Measurements from ENCODE around the gene ITGB5. TPM values are rescaled to one million over a fixed set of nuclear protein-coding genes. Genes with fewer than 3 reads are reported as not detected.

Gene ITGB5
- total and polyA plus RNA-seq, 4 donors: 32.3 to 134 (median 60.7) TPM

DNA sequence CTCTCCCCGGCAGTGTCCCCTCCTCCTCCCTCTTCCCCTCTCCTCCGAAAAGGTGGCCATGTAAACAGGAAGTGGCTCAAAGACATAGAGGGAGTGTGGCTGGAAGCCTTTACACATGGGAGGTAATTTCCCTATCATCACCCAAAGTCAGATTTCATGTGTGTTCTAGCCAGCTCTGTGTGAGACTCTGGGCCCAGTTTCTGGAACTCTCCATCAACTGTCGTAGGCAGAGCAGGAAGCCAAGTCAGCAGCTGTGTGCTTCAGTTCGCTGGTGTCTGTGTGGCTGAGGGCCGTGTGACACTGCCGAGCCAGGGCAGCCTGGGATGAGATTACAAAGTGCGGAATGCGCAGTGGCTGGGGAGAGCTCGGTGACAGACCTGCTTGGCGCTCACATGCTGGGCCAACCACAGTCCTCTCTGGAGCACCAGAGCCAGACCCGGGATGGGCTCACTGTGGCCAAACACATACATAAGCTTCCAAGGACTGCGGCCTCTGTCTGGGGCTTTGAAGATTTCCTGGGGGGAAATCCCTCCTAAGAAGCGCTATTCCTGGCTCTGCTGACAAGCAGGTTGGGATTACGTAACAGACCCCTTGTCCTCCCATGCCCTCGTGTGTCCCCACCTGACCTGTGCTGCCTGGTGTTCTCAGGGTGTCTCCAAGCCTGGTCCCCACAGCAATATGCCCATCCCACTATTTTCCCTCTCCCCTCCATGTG is 106.2 kb downstream of the ITGB5 start:
- Histone ChIP-seq H3K36me3 (ENCODE audit: control insufficient read depth, insufficient read depth, low read length) (peaks cover 19% of the 10 kb centered on the region), H3K27ac (ENCODE audit: low read depth, low read length) (peak overlapping the region; percentile 67), H3K4me3 (ENCODE audit: low read depth, low read length) (no peak overlapping the region), H3K9me3 (ENCODE audit: control insufficient read depth, insufficient read depth, low read length) (no peaks in the 10 kb centered on the region), H3K27me3 (ENCODE audit: control insufficient read depth, insufficient read depth, low read length) (no peaks in the 10 kb centered on the region), H3K4me1 (ENCODE audit: control insufficient read depth, insufficient read depth, low read length) (peaks cover 44% of the 10 kb centered on the region)
- DNase-seq (ENCODE audit: low read depth in 4 of 6, low spot score in 6 of 6): peak in 3 of 6 donors; percentile 44 to 82 (median 72)
- 22% methylated on average over 11 of the region's 15 CpGs for WGBS (ENCODE audit: insufficient coverage)

DNA sequence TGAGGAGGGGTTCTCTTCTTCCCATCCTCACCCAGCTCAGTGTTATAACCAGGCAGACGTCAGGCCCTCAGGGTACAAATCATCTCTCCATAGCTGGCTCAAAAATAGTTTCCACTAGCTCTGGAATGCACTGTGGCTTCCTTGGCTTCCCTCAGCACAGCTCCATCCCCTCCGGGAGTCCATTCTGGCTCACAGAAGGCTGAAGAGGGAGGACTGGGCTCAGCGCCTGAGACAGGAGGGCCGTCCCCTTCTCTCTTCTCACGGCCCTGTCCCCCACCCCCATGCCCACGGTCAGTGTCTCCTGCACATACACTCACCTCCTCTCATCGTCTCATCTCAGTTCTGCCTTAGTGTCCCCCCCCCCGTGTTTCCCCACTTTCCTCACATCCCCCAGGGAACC is 106.8 kb downstream of the ITGB5 start:
- H3K9me3 ChIP-seq (ENCODE audit: control insufficient read depth, insufficient read depth, low read length): no peaks in the 10 kb centered on the region
- 29% methylated on average over 6 of the region's 8 CpGs for whole genome bisulfite sequencing (ENCODE audit: insufficient coverage)
- H3K27me3 ChIP-seq (ENCODE audit: control insufficient read depth, insufficient read depth, low read length): no peaks in the 10 kb centered on the region
- no peak overlapping the region for H3K4me3 ChIP-seq (ENCODE audit: low read depth, low read length)
- H3K36me3 ChIP-seq (ENCODE audit: control insufficient read depth, insufficient read depth, low read length): peaks cover 23% of the 10 kb centered on the region
- H3K27ac ChIP-seq (ENCODE audit: low read depth, low read length): peak overlapping the region; percentile 67
- DNase-seq (ENCODE audit: low read depth in 4 of 6, low spot score in 6 of 6): peak in 2 of 6 donors; percentile 48 to 73
- H3K4me1 ChIP-seq (ENCODE audit: control insufficient read depth, insufficient read depth, low read length): peaks cover 44% of the 10 kb centered on the region

GRCh38 chr3:124779751-124780191 is 107.4 kb downstream of the ITGB5 start:
- Histone ChIP-seq H3K27ac (ENCODE audit: low read depth, low read length) (peak overlapping the region; percentile 67), H3K4me3 (ENCODE audit: low read depth, low read length) (no peak overlapping the region), H3K9me3 (ENCODE audit: control insufficient read depth, insufficient read depth, low read length) (no peaks in the 10 kb centered on the region), H3K36me3 (ENCODE audit: control insufficient read depth, insufficient read depth, low read length) (peaks cover 26% of the 10 kb centered on the region), H3K4me1 (ENCODE audit: control insufficient read depth, insufficient read depth, low read length) (peaks cover 47% of the 10 kb centered on the region), H3K27me3 (ENCODE audit: control insufficient read depth, insufficient read depth, low read length) (no peaks in the 10 kb centered on the region)
- 62% methylated on average over 8 of the region's 9 CpGs for WGBS (ENCODE audit: insufficient coverage)
- no peak for DNase-seq (ENCODE audit: low read depth in 4 of 6, low spot score in 6 of 6)

DNA sequence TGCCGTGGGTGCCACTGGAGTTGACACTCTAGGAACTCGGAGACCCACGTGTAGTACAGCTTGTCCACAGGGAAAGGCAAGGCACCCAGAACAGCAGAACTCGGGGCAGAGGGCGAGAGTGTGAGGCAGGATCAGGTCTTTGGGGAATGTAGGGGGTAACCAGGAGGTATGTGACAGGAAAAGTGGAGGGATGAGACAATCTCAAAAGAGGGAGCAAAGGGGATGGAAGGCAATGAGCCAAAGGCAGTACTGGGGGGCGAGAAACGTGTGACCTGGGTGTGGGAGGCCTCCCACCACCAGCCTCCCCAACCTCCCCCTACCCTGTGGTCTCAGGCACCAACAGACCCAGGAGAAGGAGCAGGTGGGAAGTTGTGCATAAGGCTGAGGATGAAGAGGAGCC is 108.0 kb downstream of the ITGB5 start:
- H3K27me3 ChIP-seq (ENCODE audit: control insufficient read depth, insufficient read depth, low read length): no peaks in the 10 kb centered on the region
- H3K9me3 ChIP-seq (ENCODE audit: control insufficient read depth, insufficient read depth, low read length): no peaks in the 10 kb centered on the region
- peaks cover 54% of the 10 kb centered on the region for H3K4me1 ChIP-seq (ENCODE audit: control insufficient read depth, insufficient read depth, low read length)
- no peak for DNase-seq (ENCODE audit: low read depth in 4 of 6, low spot score in 6 of 6)
- no peak overlapping the region for H3K27ac ChIP-seq (ENCODE audit: low read depth, low read length)
- 96% methylated on average over 5 of the region's 7 CpGs for WGBS (ENCODE audit: insufficient coverage)
- no peak overlapping the region for H3K4me3 ChIP-seq (ENCODE audit: low read depth, low read length)
- peaks cover 25% of the 10 kb centered on the region for H3K36me3 ChIP-seq (ENCODE audit: control insufficient read depth, insufficient read depth, low read length)

- H3K27me3 ChIP-seq (ENCODE audit: control insufficient read depth, insufficient read depth, low read length): no peaks in the 10 kb centered on the region
- H3K36me3 ChIP-seq (ENCODE audit: control insufficient read depth, insufficient read depth, low read length): peaks cover 28% of the 10 kb centered on the region
- peaks cover 65% of the 10 kb centered on the region for H3K4me1 ChIP-seq (ENCODE audit: control insufficient read depth, insufficient read depth, low read length)
- H3K27ac ChIP-seq (ENCODE audit: low read depth, low read length): no peak overlapping the region
- no peaks in the 10 kb centered on the region for H3K9me3 ChIP-seq (ENCODE audit: control insufficient read depth, insufficient read depth, low read length)
- DNase-seq (ENCODE audit: low read depth in 4 of 6, low spot score in 6 of 6): no peak
- H3K4me3 ChIP-seq (ENCODE audit: low read depth, low read length): no peak overlapping the region
- WGBS (ENCODE audit: insufficient coverage): 89% methylated on average over 3 of the region's 5 CpGs
These were observed 109.2 kb downstream of the ITGB5 start for GRCh38 chr3:124777762-124778470.

DNA sequence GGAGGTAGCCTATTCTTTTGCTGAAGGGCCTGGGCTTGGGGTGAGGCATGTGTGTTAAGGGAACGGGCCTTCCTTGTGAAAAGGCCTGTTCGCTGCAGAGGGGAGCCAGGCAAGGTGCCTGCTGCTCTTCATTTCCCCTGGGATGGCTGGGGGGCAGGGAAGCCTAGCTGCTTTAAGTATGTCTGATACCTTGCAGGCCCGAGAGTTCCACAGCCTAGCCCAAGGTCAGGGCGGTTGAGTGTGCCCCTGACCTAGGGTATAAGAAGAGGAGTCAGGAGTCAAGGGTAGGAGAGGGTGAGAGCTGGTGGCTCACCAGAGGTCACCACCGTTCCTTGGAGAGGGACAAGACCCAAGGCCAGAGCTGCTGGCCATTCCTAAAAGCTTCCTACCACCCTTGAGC is 110.3 kb downstream of the ITGB5 start:
- WGBS (ENCODE audit: insufficient coverage): 84% methylated on average over 4 of the region's 5 CpGs
- no peak for DNase-seq (ENCODE audit: low read depth in 4 of 6, low spot score in 6 of 6)
- no peaks in the 10 kb centered on the region for H3K9me3 ChIP-seq (ENCODE audit: control insufficient read depth, insufficient read depth, low read length)
- H3K36me3 ChIP-seq (ENCODE audit: control insufficient read depth, insufficient read depth, low read length): peaks cover 28% of the 10 kb centered on the region
- peaks cover 71% of the 10 kb centered on the region for H3K4me1 ChIP-seq (ENCODE audit: control insufficient read depth, insufficient read depth, low read length)
- no peak overlapping the region for H3K4me3 ChIP-seq (ENCODE audit: low read depth, low read length)
- H3K27me3 ChIP-seq (ENCODE audit: control insufficient read depth, insufficient read depth, low read length): no peaks in the 10 kb centered on the region
- no peak overlapping the region for H3K27ac ChIP-seq (ENCODE audit: low read depth, low read length)

DNA sequence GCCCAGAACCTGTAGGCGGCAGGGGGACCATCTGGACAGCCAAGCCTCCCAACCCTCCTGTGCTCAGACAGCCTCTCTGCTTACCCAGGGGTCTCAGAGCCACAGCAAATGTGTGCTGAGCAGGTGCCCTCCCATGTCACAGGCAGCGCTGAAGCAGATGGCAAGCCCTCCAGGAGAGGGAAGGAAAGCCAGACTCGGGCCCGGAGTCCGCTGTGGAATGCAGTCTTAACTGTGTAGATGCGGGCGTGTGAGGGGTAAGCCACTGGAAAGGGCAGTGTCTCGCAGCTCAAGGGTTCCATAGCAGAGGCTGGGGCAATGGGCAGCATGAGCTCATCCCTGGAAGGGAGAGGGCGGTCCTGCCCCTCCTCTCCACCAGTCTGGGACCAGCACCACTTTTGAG is 111.3 kb downstream of the ITGB5 start:
- no peak overlapping the region for H3K27ac ChIP-seq (ENCODE audit: low read depth, low read length)
- H3K4me3 ChIP-seq (ENCODE audit: low read depth, low read length): no peak overlapping the region
- no peaks in the 10 kb centered on the region for H3K9me3 ChIP-seq (ENCODE audit: control insufficient read depth, insufficient read depth, low read length)
- H3K4me1 ChIP-seq (ENCODE audit: control insufficient read depth, insufficient read depth, low read length): peaks cover 67% of the 10 kb centered on the region
- 85% methylated on average over 7 of the region's 9 CpGs for WGBS (ENCODE audit: insufficient coverage)
- no peak for DNase-seq (ENCODE audit: low read depth in 4 of 6, low spot score in 6 of 6)
- H3K36me3 ChIP-seq (ENCODE audit: control insufficient read depth, insufficient read depth, low read length): peaks cover 28% of the 10 kb centered on the region
- H3K27me3 ChIP-seq (ENCODE audit: control insufficient read depth, insufficient read depth, low read length): no peaks in the 10 kb centered on the region

- H3K4me1 ChIP-seq (ENCODE audit: control insufficient read depth, insufficient read depth, low read length): peaks cover 65% of the 10 kb centered on the region
These were observed 112.2 kb downstream of the ITGB5 start for GRCh38 chr3:124774841-124775402.

GRCh38 chr3:124774327-124774718 is 112.8 kb downstream of the ITGB5 start:
- no peak overlapping the region for H3K27ac ChIP-seq (ENCODE audit: low read depth, low read length)
- H3K4me1 ChIP-seq (ENCODE audit: control insufficient read depth, insufficient read depth, low read length): peaks cover 60% of the 10 kb centered on the region
- H3K9me3 ChIP-seq (ENCODE audit: control insufficient read depth, insufficient read depth, low read length): no peaks in the 10 kb centered on the region
- H3K36me3 ChIP-seq (ENCODE audit: control insufficient read depth, insufficient read depth, low read length): peaks cover 27% of the 10 kb centered on the region
- WGBS (ENCODE audit: insufficient coverage): 50% methylated on average over 6 of the region's 6 CpGs
- peak in 1 of 6 donors; percentile 54 for DNase-seq (ENCODE audit: low read depth in 4 of 6, low spot score in 6 of 6)
- H3K27me3 ChIP-seq (ENCODE audit: control insufficient read depth, insufficient read depth, low read length): no peaks in the 10 kb centered on the region
- H3K4me3 ChIP-seq (ENCODE audit: low read depth, low read length): no peak overlapping the region

More at GRCh38 chr3:124774841-124775402, 112.2 kb downstream of the ITGB5 start:
- DNase-seq (ENCODE audit: low read depth in 4 of 6, low spot score in 6 of 6): no peak
- Histone ChIP-seq H3K27me3 (ENCODE audit: control insufficient read depth, insufficient read depth, low read length) (no peaks in the 10 kb centered on the region), H3K36me3 (ENCODE audit: control insufficient read depth, insufficient read depth, low read length) (peaks cover 29% of the 10 kb centered on the region), H3K27ac (ENCODE audit: low read depth, low read length) (no peak overlapping the region), H3K4me3 (ENCODE audit: low read depth, low read length) (no peak overlapping the region), H3K9me3 (ENCODE audit: control insufficient read depth, insufficient read depth, low read length) (no peaks in the 10 kb centered on the region)
- 97% methylated on average over 6 of the region's 7 CpGs for WGBS (ENCODE audit: insufficient coverage)

Measured in spinal cord (tissue), 10 donors.